GM18858 (cell line): ENCODE data around the gene SNAP29.
A peak's percentile ranks its signal among the peaks of the same experiment; 100 is the strongest.
"Not testable (repeated sequence)": the region's sequence is repeated elsewhere in the genome, so short reads cannot be mapped to it uniquely, and the experiment has no call there.

Experiments
- ATAC-seq: cut with Tn5 transposase; IDR thresholded peaks from one replicate; pipeline ENCODE4 v1.9.1; 2021; ENCODE audit not compliant: unreplicated experiment

Gene SNAP29

DNA sequence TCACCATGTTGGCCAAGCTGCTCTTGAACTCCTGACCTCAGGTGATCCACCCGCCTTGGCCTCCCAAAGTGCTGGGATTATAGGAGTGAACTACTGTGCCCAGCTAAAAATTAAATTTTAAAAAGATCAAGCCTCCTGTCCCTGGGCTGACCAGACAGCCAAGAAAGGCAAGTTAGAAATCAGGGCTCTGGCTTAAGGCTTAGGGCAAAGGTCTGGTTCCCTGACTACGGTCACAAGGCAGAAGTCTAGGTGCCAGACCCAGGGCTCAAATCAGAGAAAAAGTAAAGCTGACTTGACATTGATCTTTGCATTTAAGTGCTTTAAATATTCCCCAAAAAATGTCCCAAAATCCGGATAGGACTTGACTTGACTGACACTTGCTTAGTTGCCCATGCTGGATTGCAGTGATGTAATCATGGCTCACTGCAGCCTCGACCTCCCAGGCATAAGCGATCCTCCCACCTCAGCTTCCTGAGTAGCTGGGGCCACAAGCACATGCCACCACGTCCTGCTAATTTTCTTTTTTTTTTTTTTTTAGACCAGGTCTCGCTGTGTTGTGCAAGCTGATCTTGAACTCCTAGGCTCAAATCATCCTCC, 41.1 kb downstream of the SNAP29 start:
- no peak for ATAC-seq

DNA sequence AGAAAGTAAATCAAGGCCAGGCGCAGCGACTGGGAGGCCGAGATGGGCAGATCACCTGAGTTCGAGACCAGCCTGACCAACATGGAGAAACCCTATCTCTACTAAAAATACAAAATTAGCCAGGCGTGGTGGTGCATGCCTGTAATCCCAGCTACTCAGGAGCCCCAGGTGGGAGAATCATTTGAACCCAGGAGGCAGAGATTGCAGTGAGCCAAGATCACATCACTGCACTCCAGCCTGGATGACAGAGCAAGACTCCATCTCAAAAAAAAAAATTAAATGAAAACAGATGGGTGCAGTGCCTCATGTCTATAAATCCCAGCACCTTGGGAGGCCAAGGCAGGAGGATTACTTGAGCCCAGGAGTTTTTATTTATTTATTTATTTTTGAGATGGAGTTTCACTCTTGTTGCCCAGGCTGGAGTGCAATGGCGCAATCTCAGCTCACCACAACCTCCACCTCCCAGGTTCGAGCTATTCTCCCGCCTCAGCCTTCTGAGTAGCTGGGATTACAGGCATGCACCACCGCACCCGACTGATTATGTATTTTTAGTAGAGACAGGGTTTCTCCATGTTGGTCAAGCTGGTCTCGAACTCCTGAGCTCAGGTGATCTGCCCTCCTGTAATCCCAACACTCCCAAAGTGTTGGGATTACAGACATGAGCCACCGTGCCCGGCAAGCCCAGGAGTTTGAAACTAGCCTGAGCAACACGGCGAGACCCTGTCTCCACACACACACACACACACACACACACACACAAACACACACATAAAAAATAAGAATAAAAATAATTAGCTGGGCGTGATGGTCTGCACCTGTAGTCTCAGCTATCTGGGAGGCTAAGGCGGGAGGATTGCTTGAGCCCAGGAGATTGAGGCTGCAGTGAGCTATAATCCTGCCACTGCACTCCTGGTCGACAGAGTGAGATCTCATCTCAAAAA, 42.6 kb downstream of the SNAP29 start:
- ATAC-seq: not testable (repeated sequence)

DNA sequence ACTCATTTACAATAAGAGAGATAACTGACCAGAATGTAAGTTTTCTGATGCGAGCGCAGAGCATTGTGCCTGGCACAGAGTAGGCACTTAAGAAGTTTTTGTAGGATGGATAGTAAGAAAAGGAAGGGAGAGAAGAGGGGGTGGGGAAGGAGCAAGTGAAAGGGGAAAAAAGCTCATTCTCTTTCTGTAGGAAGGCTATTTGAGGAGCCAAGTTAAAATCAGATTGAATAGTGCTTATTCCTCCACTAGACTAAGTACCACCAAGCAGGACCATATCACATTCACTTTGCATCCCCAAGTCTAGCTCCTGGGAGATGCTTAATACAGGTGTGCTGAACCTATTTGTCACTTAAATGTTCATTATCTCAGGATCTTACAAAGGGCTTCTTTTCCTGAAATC, 44.3 kb downstream of the SNAP29 start:
- no peak for ATAC-seq

DNA sequence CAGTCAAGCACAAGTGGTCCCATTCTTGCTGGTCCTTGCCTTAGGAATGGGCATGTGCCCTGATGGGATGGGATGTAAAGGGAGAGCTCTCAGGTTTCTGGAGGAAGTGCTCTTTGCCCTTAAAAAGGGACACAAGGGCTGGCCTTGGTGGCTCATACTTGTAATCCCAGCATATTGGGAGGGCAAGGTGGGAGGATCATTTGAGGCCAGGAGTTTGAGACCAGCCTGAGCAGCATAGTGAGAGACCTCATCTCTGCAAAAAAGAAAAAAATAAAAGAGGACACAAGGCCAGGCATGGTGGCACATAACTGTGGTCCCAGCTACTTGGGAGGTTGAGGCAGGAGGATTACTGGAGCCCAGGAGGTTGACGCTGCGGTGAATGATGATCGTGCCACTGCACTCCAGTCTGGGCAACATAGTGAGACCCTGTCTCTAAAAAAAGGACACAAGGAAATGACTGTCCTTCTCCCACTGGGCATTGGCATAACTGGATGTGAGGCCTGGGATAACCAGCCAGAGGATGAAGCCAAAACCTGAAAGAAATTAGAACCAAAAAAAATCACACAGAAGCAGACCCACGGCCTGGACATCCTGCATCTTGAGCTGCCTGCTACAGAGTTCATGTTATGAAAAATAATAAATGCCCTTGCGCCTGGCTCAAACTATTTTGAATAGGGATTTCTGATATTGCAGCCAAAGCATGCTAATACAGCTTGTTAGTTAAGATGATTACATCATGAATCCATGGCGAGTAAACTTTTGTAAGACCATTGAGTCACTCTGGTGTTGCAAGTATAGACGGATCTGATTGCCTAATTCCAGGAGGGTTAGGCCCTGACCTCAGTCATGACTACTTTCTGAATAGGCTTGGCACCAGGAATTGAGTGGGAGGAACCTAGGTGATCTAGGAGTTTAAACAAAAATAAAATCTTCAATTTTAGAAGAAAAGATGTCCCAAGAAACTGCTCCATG, 45.5 kb downstream of the SNAP29 start:
- no peak for ATAC-seq

DNA sequence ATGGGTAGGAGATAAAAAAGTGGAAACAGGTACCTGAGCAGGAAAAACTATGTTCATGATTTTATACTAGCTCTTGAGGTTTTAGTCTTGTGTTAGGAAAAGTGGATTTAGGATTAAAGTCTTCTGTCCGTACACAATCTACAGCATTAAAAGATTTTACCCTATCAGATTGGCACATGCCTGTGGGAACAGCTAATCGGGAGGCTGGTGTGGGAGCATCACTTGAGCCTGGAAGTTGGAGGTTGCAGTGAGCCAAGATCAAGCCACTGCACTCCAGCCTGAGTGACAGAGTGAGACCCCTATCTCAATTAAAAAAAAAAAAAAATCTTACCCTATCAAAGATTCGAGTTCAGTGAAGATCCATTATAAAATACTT, 46.2 kb downstream of the SNAP29 start:
- ATAC-seq: no peak

DNA sequence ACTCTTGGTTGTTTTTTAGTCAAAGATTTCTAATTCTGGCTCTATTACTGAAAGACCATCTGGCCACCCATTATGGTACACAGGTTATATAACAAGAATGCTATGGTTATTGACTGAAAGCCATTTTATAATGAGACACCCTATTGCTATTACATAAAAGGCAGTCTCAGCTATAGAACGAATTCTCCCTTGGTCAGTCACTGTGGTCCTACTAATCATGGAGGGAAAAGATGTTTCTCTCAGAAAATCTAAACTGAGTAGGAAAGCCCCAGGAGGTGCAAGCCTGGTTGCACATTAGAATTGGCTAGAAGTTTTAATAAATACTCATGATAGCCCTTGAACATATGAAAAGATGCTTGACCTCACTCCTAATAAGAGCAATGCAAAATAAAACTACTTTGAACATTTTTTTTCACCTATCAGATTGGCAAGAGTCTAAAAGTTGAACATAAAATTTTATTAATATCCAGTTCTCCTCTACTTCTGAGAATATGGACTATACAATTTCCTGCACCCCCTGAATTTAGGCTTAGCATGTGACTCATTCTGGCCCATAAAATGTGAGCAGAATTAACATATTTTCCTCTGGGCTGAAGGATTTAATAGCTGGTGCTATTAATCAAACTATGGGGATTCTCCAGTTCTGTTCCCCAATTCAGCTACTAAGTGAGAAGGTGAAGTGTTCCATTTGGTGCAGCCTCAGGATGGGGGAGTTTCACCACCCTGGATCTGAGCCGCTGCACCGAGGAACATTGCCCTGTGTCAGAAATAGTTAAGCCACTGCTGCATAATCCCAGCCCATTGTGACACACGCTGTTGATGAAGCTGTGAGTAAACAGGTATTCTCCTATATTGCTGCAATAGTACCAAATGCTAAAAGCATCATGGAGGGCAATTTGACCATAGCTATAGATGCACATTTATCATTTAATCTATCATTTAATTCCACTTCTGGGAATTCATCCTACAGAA, 46.9 kb downstream of the SNAP29 start:
- no peak for ATAC-seq

DNA sequence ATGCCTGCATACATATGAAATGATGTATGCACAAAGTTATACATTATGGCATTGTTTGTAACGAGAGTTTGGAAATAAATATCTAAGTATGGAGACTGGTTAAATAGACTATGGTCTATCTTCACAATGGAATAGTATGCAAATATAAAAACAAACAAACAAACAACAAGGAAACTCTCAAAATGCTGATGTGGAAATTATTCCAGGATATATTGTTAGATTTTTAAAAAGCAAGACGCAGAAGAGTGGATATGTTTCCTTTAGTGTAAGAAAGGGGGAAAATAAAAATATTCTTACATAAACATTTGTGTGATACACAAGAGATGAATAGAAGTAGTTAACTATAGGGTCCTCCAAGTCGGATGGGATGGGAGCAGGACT, 47.6 kb downstream of the SNAP29 start:
- no peak for ATAC-seq

DNA sequence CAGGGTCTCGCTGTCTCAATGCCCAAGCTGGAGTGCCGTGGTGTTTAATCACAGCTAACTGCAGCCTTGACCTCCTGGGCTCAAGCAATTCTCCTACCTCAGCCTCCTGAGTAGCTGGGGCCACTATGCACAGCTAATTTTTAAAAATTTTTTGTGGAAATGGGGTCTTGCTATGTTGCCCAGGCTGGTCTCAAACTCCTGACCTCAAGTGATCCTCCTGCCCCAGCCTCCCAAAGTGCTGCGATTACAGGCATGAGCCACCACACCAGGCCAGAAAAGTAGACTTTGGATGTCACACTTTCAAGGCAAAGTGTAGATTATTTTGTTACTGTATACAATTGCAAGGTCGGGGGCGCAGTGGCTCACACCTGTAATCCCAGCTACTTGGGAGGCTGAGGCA, 49.9 kb downstream of the SNAP29 start:
- ATAC-seq: not testable (repeated sequence)

DNA sequence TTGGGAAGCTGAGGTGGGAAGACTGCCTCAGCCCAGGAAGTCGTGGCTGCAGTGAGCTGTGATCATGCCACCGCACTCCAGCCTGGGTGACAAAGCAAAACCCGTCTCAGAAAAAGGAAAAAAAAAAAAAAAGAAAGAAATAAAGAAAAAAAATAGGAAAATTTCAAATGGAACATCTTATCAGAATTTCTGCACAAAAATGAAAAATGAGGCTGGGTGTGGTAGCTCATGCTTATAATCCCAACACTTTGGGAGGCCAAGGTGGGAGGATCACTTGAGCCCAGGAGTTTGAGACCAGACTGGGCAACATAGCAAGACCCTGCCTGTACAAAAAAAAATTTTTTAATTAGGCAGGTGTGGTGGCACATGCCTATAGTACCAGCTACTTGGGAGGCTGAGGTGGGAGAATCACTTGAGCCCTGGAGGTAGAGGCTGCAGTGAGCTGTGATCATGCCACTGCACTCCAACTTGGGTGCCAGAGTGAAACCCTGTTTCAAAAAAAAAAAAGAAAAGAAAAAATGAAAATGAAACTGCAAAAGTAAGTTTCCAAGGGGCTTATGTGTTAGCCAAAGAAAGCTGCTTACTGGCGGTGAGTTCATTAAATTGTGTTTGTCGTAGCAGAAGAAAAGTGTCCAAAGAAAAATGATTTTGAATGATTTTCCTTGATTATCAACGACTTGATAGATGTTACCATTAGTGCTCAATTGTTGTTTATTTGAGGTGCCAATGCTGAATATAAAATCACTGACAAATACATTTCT, 50.9 kb downstream of the SNAP29 start:
- ATAC-seq: no peak

DNA sequence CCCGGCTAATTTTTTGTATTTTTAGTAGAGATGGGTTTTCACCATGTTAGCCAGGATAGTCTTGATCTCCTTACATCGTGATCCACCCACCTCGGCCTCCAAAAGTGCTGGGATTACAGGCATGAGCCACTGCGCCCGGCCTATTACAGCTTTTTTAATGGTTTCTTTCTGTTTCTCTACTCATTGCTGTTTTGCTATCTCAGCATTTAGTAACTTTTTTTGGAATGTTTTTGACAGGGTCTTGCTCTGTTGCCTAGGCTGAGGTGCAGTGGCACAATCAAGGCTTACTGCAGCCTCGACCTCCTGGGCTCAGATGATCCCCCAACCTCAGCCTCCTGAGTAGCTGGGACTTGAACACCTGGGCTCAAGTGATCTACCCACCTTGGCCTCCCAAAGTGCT, 53.7 kb downstream of the SNAP29 start:
- no peak for ATAC-seq

DNA sequence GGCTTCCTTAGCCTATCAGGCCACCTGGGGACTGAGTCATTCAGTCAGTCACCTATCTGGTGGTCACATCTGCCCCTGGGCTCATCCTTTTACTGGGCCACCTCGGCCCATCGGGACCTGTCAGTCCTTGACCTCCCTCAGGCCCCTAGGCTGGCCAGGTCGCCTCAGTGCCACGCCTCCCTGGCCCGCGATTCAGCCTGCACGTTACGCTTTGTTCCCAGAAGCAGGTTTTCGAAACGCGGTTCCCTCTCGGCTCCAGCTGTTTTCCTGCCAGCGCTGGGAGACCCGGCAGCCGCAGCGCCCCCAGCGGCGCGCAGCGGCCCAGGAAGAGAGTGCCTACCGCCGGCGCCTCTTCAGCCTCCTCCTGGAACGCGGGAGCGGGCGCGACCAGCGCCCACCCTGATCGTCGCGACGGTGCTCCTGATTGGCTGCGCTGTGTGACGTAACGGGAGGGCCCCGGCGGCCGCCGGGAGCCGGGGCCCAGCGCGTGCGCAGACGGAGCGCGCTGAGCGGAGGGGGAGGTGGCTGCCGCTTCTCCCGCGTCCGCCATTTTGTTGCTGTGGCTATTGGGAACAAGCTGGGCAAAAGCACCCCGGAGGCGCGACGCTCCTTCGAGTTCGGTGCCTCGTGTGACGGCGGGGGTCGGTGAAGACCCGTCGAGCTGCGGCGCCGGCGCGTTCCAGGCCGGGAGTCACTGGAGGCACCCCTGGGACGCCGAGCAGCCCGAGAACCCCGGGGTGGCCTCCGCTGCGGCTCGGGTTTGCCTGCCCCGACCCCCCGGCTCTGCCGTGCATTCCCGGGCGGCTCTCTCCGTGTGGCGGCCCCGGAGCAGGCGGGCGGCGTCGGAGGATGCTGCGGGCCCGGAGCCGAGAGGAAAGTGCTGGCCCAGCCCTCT, 58.4 kb downstream of the SNAP29 start, which contains the start of gene CRKL:
CRKL (plus strand) TSS at position 492 of the 895 bp plus-strand sequence. CDS start 528 bp downstream, outside the sequence.
- ATAC-seq: peak; percentile 88

DNA sequence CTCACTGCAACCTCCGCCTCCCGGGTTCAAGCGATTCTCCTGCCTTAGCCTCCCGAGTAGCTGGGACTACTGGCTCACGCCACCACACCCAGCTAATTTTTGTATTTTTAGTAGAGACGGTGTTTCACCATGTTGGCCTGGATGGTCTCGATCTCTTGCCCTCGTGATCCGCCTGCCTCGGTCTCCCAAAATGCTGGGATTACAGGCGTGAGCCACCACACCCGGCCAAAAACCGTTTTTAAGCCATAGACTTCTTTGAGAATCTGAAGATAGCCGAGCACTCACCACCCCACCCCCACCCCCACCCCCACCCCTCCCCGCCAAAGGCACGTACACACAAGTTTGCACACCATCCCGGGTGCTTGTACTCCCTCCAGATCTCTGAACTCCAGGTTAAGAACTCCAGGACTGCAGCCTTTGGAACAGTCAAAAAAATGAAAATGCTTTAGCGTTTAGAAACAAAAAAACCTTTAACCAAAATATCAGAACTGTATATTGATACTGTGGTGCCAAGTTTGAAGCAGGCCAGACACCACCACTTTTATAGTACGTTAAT, 59.9 kb downstream of the SNAP29 start:
- no peak for ATAC-seq

DNA sequence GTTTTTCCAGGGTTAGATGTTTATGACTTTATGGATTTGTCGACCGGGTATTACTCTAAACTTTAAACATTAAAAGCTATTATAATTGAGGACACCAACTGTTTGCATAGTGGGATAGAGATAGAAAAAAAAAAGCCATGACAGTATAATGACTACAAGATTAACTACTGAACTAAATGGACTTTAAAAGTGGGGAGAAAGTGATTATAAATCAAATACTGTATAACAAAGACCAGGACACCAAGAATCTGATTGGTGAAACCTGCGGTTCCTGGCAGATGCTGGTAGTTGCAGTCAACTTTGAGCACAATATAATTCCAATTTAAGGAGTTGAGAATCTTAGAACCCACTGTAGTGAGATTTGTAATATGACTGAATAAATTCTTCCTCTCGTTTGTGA, 60.9 kb downstream of the SNAP29 start:
- ATAC-seq: no peak

DNA sequence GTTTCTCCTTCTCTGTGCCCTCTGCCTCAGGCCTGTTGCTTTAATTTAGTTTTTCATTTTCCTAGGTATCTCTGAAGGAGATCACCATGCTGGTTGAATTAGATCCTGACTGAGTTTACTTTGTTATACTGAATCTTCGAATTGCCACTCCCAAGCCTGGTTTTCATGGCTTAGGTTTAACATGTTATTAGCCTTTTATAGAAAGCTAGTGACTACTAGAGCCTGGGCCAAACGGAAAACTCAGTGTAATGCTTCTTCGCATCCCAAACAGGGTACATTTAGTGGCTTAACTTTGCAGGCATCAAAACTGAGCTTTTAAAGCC, 62.0 kb downstream of the SNAP29 start:
- ATAC-seq: no peak

DNA sequence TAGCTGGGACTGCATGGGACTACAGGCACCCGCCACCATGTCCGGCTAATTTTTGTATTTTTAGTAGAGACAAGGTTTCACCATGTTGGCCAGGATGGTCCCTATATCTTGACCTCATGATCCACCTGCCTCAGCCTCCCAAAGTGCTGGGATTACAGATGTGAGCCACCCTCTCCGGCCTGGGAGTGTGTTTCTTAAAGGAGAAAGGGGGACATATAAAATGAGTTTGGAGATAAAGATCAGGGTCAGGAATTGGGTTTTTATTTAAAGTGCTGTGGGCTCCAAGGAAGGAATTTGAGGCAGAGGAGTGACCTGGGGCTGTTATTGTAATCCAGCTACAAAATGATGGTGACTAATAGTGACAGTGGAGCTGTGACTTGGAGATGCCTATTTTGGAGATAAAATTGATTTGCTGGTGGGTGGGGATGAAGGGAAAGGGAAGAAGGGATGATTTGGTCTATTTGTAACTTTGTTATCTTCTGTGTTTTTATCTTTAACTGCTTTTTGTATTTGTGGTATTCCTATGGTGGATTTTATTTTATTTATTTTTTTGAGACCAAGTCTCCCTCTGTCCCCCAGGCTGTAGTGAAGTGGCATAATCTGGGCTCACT, 63.4 kb downstream of the SNAP29 start:
- ATAC-seq: no peak

DNA sequence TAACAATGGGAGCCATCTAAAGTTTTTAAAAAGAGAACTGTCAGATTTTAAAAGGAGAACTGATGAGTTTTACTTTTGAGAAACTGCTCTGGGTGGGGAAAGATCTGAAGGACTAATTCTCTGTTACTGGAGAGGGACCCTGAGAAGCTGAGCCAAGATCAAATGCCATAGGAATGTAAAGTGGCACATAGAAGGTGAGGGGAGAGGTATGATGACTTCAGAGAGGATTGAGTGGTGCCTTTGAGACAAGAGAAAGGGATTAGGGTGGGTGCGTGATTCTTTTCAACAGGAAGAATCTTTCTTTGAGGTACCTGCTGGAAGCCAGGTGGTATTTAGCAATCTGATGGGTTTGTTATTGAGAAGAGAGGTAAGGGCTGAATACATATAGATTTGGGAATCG, 67.4 kb downstream of the SNAP29 start:
- ATAC-seq: no peak

DNA sequence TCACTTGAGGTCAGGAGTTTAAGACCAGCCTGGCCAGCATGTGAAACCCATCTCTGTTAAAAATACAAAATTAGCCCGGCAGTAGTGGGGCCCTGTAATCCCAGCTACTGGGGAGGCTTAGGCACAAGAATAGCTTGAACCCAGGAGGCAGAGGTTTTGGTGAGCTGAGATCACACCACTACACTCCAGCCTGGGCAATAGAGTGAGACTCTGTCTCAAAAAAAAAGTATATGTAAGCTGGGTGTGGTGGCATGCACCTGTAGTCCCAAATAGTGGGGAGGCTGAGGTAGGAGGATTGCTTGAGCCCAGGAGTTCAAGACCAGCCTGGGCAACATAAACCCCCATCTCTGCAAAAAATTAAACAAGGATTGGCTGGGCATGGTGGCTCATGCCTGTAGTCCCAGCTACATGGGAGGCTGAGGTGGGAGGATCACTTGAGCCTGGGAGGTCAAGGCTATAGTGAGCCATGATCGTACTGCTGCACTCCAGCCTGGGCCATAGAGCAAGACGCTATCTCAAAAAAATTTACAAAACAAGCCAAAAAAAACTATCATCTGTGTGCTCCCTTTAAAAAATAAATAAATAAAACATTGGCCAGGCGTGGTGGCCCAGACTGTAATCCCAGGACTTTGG, 69.2 kb downstream of the SNAP29 start:
- ATAC-seq: no peak
